H1 (cell line): ENCODE data around the gene KCNMB2. TPM values are rescaled to one million over a fixed set of nuclear protein-coding genes. Genes with fewer than 3 reads are reported as not detected.

Experiments
- ASH2L ChIP-seq: fragments of 200-600, 300-600 bp; sonication (generic); IDR thresholded peaks from one replicate; pipeline ENCODE4 v1.7.1; 2017; ENCODE audit warnings: low read length
- RNF2 ChIP-seq: fragments of 200-900, 300-1000 bp; sonication (generic); IDR thresholded peaks from 2 replicates; pipeline ENCODE4 v1.7.1; 2016; ENCODE audit warnings: borderline replicate concordance, low read depth, mild to moderate bottlenecking, antibody characterized with exemption, low read length; ENCODE audit not compliant: poor library complexity, severe bottlenecking; ENCODE audit errors: missing control alignments
- polyA plus RNA-seq, 7 experiments: library from polyadenylated mRNA; depleted of rRNA in 3 of 7; stranded (reverse) in 5 of 7; unstranded in 2 of 7; fragments of >200 nt in 5 of 7; fragments of 200-250 nt in 2 of 7; gene quantifications; 1 replicate in 5 of 7; 2 replicates in 1 of 7; 4 replicates in 1 of 7; pipeline versions ENCODE4 v1.2.1 to v1.2.3, GENCODE V29; 2011 to 2013; ENCODE audit warnings: missing spikeins in 2 of 7, mixed read lengths in 2 of 7
- total RNA-seq: library from RNA; stranded (reverse); fragmentation: NEBNext Ultra II Directional; extraction: Animal tissue kit (Norgen Biotek cat#: 25700); gene quantifications from 2 replicates; pipeline ENCODE4 v1.2.1, GENCODE V29; 2021

Gene KCNMB2
- total and polyA plus RNA-seq, 2 of the 8 experiments (the other 6 are each of a cell fraction or from before 2014, with no cell fraction given): not detected

DNA sequence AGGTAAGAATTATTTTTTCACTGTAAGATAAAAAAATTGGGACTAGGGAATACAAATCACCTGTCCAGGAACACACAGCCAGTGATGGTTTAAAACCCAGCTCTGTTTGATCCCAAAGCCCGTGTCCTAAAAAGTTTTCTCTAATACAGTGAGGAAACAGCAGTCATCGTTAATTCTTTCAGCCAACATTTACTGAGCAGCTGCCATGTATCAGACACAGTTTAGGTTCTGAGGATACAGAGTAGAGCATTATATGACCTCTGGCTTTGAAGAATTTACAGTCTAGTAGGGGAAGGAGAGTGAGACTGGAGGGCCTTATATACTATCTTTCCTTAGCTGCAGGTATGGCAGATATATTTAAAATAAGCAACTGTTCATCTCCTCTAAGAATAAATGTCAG is 82.7 kb downstream of the KCNMB2 start (continued):
- TF ChIP-seq RNF2 (no peak), ASH2L (no peak)
